Measurements from ENCODE around the gene ANKRD18A.
"Not testable (repeated sequence)": the region's sequence is repeated elsewhere in the genome, so short reads cannot be mapped to it uniquely, and the experiment has no call there.

DNA sequence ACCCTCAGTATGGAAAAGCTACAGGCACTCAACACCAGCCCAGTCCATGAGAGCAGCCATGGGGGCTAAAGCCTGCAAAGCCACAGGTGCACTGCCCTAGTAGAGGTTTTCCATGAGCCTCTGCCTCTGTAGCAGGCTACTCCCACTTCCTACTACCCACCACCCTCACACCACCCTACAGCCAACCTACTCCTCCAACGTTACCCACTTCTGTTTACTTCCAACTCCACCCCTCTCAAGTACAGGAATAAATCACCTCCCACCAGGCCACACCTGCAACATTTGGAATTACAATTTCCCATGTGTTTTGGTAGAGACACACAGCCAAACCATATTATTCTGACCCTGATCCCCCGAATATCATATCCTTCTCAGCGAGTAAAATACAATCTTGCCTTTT lies 61.2 kb downstream of the ANKRD18A start:
- TF ChIP-seq, protein P1, sequence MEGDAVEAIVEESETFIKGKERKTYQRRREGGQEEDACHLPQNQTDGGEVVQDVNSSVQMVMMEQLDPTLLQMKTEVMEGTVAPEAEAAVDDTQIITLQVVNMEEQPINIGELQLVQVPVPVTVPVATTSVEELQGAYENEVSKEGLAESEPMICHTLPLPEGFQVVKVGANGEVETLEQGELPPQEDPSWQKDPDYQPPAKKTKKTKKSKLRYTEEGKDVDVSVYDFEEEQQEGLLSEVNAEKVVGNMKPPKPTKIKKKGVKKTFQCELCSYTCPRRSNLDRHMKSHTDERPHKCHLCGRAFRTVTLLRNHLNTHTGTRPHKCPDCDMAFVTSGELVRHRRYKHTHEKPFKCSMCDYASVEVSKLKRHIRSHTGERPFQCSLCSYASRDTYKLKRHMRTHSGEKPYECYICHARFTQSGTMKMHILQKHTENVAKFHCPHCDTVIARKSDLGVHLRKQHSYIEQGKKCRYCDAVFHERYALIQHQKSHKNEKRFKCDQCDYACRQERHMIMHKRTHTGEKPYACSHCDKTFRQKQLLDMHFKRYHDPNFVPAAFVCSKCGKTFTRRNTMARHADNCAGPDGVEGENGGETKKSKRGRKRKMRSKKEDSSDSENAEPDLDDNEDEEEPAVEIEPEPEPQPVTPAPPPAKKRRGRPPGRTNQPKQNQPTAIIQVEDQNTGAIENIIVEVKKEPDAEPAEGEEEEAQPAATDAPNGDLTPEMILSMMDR (IDR thresholded peaks at IDR 0.05), result not testable (repeated sequence)
- TF ChIP-seq POLR2A, POLR2AphosphoS5, EP300 (IDR thresholded peaks at IDR 0.05): not testable (repeated sequence)
